Suprapubic skin (tissue), 3 donors: ENCODE measurements around the gene KRTAP2-2.

Source experiments
- POLR2A ChIP-seq, 2 donors: fragments of 450-650 bp; IDR thresholded peaks; one replicate each; pipeline ENCODE4 v1.6.1; 2017; ENCODE audit warnings: antibody characterized with exemption in 2 of 2, mild to moderate bottlenecking in 2 of 2, moderate library complexity in 2 of 2
- TF ChIP-seq, protein P1 (sequence below), 2 donors: fragments of 200-600 bp in 1 of 2; fragments of 450-650 bp in 1 of 2; sonication (generic) in 1 of 2; IDR thresholded peaks; one replicate each; pipeline ENCODE4 v1.5.1; 2016 to 2019; ENCODE audit warnings: antibody characterized with exemption in 2 of 2, mild to moderate bottlenecking in 1 of 2, moderate library complexity in 1 of 2

GRCh38 chr17:41016578-41017215, 38.3 kb downstream of the KRTAP2-2 start:
- TF ChIP-seq, protein P1, sequence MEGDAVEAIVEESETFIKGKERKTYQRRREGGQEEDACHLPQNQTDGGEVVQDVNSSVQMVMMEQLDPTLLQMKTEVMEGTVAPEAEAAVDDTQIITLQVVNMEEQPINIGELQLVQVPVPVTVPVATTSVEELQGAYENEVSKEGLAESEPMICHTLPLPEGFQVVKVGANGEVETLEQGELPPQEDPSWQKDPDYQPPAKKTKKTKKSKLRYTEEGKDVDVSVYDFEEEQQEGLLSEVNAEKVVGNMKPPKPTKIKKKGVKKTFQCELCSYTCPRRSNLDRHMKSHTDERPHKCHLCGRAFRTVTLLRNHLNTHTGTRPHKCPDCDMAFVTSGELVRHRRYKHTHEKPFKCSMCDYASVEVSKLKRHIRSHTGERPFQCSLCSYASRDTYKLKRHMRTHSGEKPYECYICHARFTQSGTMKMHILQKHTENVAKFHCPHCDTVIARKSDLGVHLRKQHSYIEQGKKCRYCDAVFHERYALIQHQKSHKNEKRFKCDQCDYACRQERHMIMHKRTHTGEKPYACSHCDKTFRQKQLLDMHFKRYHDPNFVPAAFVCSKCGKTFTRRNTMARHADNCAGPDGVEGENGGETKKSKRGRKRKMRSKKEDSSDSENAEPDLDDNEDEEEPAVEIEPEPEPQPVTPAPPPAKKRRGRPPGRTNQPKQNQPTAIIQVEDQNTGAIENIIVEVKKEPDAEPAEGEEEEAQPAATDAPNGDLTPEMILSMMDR (IDR thresholded peaks at IDR 0.05): no peak
- no peak for TF ChIP-seq POLR2A (IDR thresholded peaks at IDR 0.05)
